NCI-H1694 treated with DMSO at 0.1 percent for 48 hours (cell line): ENCODE measurements around the gene FAM50A.

Source experiments
- DNase-seq: peaks from one replicate; lab custom pipeline; 2025; lab: John Stamatoyannopoulos, UW

FAM50A gene

DNA sequence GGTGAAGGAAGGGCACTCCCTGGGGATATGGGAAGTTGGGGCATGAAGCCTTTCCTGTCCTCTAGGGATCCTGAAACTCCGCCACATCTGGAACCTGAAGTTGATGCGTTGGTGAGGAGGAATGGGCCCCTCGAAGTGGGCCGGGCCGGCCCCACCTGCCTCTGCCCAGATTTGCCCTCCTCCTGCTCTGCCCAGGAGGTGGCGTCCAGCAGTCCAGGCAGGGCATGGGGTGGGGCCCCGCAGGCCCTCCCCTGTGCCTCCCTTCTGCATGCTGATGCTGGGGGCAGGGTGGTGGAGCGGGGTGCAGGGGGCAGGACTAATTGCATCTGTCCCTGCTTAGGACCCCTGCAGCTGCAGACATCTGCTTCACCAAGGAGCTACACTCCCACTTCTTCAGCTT is 30.8 kb upstream of the FAM50A start:
- no peak for DNase-seq

DNA sequence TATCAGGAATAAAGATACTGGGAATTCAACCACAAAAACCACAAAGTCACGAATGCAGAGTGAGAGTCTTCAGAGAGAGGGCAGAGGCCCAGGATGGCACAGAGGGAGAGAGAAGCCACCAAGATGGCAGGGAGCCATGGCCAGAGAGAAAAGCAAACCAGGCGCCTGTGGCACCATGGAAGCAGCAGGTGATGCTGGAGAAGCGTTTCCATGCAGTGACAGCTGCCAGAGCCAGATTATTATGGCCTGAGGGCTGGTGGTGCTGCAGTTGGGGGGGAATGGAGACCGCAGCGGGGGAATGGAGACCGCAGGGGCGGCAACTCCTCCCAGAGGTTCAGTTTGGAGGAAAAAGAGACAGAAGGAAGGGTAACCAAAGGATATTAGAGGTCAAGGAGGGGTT is 26.8 kb upstream of the FAM50A start:
- DNase-seq, result peak; percentile 34

DNA sequence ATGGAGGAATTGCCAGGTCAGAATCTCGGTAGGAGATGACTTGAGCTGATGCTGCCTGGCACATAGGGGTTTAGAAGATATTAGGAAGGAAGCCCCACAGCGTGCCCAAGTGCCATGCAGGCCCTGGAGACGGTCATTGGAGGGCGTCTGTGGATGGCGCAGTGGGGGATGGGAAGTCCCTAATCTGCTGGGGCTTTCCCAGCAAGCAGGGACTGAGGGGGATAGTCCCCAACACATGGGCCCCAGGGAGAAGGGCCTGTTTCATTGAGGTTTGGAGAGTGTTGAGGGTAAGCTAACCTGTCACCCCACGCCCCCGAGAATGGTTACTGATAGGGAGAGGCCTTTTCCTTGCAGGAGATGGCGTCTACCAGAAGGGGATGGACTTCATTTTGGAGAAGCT is 24.8 kb upstream of the FAM50A start:
- no peak for DNase-seq

DNA sequence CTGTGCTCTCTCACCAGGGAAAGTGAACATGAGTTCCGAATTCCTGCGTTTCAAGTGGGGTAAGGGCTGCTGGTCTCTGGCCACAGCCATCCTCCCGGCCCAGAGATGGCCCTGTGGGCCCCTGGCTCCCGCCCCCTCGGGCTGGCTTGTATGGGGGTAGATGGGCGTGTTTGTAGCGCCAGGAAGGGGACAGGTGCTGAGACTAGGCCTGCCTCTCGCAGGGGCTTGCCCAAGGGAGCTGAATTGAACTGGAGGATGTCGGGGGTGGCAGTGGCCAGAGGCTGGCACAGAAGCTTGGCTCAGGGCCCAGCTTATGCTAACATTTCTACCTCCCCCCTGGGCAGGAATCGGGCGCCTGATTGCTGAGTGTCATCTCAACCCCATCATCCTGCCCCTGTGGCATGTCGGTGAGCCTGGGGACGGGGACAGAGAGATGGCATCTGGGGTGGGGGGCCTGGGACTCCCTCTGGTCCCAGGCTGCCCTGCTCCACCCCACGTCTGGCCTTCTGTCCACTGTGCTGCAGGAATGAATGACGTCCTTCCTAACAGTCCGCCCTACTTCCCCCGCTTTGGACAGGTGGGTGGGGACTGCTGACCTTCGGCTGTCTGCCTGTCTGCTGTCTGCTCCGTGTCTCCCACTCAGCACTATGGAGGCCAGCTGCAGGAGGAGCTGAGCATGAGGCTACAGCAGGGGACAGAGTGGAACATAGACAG is 24.1 kb upstream of the FAM50A start:
- DNase-seq, result no peak

DNA sequence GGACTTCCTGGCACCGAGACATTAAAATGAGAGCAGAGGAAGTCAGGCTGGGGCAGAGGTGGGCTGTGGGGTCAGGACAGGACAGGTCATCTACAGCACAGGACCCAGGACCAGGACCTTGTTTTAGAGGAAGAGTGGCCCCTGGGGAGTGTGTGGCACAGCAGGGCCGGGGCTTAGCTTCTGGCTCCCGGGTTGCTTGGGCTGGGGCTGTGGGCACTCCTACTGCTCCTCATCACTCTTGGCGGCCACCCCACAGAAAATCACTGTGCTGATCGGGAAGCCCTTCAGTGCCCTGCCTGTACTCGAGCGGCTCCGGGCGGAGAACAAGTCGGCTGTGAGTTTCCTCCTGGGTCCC is 23.6 kb upstream of the FAM50A start:
- no peak for DNase-seq

DNA sequence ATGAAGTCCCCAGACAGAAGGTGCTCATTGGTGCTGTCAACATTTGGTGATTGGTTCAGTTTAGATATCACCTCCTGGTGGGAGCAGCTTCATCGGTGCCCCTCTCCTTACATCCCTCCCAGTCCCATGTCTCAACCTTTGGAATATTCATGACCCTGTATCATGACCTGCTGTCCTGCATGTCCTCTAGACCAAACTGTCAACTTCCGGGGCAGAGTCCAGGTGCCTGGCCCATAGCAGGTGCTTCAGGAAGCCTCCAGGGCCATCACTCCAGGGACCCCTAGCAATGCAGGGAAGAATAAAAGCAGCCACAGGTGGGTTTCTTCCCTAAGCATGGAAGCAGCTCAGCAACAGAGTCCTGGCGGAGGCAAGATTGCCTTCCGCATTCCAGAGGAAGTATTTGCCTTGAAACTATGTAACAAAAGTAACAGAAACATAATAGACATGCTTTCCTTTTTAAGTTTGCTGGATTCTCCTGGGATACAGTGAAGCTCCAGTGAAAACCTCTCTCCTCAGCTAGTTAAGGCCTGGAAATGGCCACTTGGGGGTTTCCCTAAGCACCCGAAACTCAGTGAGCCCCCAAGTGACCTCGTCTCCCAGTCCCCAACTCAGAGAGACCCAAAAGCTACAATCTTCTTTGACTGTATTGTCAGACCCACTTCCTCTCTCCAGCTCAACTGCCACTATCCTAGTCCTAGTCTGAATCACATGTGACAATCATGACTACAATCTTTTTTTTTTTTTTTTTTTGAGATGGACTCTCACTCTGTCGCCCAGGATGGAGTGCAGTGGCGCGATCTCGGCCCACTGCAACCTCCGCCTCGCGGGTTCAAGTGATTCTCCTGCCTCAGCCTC is 16.8 kb upstream of the FAM50A start:
- DNase-seq, result no peak

DNA sequence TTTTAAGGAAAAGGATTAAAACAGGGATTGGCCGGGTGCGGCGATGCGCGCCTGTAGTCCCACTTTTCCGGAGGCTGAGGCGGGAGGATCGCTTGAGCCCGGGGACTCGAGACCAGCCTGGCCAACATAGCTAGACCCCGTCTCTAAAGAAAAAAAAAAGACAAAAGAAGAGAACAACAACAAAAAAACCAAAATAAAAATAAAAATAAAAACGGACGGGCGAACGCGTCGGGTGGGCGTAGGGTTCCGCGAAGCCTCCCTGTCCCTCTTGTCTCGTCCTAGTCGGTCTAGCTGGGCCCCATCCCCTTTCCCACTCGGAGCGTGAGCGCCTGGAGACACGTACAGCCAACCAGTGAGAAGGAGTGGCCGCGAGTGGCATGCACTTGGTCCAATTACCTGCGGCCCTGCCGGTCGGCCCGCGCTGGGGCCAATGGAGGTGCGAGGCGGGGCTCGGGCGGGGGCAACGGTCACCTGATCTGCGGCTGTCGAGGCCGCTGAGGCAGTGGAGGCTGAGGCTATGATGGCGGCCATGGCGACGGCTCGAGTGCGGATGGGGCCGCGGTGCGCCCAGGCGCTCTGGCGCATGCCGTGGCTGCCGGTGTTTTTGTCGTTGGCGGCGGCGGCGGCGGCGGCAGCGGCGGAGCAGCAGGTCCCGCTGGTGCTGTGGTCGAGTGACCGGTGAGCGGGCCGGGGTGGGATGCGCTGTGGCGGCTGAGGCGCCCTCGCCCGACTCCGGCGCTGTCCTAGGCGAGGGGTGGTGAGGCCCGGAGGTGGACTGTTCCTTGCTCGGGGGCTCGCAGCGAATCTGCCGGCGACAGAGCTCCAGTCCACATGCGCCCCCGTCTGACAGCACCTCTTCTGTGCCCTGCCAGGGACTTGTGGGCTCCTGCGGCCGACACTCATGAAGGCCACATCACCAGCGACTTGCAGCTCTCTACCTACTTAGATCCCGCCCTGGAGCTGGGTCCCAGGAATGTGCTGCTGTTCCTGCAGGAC is 15.5 kb upstream of the FAM50A start, which contains the start of gene ATP6AP1:
Gene ATP6AP1 (plus strand): TSS at position 502 of the 996 bp plus-strand sequence. CDS start 16 bp downstream, at position 518.
- DNase-seq, result peak; percentile 87

DNA sequence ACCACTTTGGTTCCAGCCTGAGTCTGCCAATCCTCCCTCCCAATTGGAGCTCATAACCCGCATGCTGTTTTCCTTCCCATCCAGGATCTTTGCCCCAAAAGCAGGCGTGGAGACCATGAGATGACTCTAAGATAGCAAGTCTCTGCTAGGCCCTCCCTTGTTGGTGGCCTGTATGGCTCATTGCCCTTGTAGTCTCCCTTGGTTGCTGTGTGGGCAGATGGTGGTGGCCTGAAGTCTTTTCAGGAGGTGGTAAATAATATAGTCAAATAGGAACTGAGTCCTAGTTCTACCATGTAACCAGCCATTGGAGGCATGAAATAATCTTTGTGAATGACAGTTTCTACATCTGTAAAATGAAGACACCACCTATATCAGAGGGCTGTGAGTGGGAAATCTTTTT is 14.2 kb upstream of the FAM50A start:
- no peak for DNase-seq

DNA sequence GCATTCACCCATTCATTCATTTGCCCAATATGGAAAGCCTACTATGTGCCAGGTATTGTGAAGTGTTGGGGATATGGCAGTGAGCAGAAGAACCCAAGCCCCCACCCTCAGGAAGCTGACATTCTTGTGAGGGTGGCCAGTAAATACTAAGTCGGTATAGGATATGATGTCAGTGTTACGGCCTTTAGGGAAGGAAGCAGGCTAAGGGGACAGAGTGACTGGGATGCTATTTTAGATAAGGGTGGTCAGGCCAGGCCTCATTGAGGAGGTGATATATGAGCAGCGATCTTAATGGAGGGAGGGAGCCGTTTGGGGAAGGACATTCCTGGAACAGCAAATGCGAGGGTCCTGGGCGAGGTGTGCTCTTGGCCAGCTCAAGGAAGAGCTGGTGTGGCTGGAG is 13.5 kb upstream of the FAM50A start:
- no peak for DNase-seq

DNA sequence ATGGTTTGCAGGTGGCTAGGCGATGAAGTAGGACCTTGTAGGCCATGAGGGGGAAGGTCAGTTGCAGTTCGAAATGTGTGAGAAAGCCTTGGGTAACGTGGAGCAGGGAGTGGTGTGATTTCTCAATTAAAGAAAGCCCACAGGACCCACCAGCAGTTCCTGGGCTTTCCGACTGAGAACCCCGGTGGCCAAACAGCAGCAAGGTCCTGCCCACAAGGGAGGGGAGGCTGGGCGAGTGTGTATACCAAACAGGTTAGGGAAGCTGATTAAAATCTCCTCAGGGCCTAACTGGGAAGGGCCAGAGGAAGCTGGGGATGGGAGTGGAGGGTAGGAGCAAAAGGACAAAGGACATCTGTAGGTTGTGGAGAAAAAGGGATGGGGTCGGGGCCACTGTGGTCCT is 13.0 kb upstream of the FAM50A start:
- DNase-seq, result no peak

DNA sequence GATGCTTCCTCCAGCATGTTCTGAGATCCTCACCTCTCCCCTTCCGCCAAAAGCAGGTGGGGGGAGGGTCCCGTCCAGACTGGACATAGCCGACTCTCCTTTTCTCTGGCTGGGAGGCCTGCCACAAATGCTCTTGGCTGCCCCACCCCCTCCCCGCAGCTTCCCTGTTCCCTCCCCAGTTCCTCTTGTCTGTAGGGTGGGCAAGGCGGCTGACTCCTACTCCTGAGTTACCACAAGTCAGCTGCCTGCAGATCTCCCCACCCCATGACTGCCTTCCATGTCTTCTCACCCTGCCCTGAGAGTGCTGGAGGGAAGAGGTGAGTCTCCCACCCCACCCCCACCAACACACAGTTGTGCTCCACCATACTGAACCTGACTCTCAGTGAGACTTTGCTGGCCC is 12.6 kb upstream of the FAM50A start:
- no peak for DNase-seq

DNA sequence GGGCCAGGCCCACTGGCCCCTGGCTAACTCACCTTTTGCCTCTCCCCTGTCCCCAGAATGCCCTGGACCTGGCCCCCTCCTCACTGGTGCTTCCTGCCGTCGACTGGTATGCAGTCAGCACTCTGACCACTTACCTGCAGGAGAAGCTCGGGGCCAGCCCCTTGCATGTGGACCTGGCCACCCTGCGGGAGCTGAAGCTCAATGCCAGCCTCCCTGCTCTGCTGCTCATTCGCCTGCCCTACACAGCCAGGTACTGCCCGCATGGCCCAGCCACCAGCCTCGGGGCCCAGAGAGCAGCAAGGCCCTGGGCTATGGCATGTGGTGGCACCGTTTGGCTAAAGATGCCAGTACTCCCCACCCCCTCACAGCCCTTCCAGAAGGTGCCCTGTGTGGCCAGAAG is 11.7 kb upstream of the FAM50A start:
- DNase-seq, result no peak

DNA sequence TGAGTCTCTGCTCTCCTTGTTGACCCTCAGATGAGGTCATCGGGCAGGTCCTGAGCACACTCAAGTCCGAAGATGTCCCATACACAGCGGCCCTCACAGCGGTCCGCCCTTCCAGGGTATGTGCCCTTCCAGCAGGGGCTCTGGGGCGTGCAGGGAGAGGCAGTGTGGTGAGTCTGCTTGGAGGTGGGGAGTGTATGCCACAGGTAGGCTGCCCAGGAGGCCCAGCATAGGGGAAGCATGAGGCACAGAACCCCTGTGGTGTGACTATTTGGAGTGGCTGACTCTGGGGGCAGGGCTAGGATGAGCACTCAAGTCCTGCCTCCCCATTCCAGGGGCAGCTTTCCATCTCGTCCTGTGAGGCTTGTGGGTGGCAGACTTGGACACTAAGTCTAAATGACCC is 10.3 kb upstream of the FAM50A start:
- DNase-seq, result no peak

DNA sequence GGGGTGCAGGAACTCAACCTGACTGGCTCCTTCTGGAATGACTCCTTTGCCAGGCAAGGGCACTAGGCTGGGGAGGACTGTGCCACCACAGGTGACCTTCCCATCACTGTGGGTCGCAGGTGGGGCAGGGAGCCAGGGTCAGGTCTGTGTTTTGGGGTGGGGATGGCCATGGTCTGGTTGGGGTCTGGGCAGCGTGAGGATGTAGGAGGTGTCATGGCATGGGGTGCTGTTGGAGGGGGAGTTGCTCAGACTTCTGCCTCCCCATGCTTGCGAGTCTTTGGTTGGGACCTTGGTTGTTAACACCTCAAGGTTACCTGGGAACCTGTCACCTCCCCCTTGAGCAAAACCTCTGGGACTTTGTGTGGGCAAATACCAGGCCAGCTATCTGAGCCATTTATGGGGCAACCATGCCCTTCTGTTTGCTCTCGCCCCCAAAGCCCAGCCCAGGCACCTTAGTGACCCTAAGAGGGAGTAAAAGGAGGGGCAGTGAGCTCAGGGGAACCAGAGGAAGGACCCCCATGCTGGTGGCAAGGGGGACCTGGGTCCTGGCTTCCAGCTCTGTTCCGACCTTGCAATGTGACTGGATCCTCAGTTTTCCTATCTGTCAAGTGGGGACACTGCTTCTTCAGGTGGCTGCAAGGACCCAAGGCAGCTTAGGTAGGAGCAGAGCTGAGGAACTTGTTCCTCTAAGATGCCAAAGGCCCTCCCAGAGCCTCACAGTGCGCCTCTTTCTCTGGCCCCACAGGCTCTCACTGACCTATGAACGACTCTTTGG is 9.4 kb upstream of the FAM50A start:
- no peak for DNase-seq

DNA sequence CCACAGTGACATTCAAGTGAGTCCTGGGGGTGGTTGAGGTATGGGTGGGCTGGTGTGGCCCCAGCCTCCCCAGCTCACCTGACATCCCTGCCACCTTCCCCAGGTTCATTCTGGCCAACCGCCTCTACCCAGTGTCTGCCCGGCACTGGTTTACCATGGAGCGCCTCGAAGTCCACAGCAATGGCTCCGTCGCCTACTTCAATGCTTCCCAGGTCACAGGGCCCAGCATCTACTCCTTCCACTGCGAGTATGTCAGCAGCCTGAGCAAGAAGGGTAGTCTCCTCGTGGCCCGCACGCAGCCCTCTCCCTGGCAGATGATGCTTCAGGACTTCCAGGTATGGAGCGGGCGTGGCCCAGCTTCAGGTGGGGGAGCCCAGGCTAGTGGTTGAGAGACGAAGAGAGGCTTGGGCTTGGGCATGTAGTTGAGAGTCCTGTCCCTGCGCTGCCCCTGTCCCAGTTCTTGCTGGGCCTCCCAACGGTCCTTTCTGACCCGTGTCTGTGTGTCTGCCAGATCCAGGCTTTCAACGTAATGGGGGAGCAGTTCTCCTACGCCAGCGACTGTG is 8.7 kb upstream of the FAM50A start:
- DNase-seq, result no peak

DNA sequence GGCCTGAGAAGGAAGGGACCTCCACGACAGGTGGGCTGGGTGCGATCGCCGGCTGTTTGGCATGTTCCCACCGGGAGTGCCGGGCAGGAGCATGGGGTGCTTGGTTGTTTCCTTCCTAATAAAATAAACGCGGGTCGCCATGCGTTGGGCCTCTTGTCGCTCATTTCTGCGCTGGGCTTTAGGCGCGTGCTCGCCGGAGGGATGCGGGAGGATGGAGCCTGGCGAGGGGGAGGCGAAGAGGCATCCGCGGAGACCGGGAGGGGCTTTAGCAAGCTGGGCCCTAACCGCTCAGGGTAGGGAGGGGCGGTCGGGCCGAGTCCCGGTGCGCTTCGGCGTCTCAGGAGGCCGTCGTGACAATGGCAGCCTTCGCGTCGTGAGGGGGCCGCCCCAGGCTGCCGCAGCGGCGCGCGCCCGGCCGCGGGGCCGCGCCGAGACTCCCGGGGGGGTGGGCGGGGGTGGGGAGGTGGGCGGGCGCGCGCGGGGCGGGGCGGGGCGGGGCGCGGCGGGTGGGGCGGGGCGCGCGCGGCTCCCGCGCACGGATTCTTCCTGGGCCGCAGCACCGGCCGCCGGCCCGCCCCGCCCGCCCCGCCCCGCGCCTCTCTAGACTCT is 7.5 kb upstream of the FAM50A start:
- no peak for DNase-seq

DNA sequence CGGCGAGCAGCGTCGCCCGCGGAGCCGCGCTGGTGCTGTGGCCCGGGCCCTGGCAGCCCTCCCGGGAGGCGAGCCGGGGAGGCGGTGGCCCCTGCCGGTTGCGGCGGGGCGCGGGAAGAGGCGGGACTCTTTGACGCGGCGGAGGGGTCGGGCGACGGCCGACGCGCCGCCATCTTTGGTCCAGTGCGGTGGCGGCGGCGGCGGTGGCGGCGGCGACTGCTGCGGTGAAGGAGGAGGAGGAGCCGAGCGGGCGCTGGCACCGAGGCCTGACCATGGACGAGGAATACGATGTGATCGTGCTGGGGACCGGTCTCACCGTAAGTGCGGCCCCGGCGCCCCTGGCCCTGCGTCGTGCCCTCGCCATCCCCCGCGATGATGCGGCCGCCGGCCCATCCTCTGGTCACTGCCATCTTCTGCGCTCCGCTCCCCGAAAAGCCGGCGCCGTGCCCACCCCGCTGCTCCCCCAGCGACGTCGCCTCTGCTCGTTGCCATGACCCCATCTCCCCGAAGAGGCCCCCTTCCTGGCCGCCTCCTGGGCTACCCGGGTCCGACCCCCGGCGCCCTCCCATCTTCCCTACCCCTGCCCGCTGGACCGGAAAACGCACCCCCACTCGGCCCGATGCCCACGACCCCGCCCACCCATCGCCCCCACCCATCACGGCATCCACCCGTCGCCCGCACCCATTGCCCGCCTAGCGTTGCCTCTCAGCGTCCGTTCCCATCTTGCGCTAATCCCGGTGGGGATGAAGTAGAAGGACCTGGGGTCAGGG is 6.8 kb upstream of the FAM50A start, which contains the start of gene GDI1:
Gene GDI1 (plus strand): TSS at position 172 of the 770 bp plus-strand sequence. CDS start 101 bp downstream, at position 273.
- no peak for DNase-seq

DNA sequence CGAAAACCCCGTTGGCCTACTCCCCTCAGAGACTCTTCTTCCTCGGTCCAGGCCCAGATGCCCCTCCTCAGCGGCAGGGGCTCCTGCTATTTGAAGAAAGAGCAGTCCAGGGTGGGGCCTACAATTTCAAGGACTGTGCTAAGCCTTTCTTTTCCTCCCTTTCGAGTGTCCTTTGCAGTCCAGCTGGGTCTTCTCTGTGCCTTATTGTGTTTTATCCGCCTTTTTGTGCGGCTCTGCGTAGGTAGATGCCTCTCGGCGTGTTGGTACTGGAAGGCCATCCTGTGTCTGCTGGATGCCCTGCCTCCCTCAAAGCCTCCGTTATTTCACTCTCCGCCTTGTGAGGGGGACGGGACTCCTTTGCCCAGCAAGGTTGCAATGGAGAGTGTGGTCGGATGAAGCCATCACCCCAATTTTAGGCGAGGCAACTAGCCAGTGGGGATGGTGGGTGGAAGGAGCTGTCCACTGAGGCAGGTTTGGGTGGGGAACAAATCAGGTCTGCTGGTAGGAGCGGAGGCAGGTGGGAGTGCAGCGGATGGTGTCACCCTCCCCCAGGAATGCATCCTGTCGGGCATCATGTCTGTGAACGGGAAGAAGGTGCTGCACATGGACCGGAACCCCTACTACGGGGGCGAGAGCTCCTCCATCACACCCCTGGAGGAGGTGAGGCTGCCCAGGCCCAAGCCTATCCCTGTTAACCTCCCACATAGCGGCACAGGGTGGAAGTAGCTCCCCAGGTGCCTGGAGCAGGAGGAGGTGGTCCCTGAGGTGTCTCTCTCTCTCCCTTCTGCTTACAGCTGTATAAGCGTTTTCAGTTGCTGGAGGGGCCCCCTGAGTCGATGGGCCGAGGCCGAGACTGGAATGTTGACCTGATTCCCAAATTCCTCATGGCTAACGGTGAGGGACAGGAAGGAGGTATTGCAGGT is 5.7 kb upstream of the FAM50A start:
- DNase-seq, result no peak

DNA sequence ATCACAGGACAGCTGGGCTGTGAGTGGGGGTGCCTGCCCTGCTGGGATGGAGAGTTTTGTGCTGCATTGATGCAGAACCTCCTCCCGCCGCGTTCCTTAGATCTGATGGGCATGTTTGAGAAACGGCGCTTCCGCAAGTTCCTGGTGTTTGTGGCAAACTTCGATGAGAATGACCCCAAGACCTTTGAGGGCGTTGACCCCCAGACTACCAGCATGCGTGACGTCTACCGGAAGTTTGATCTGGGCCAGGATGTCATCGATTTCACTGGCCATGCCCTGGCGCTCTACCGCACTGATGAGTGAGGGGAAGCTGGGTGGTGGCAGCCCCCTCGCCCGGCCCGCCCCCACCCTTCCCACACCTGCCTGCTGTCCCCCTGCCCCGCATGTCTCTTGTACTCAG is 4.1 kb upstream of the FAM50A start:
- no peak for DNase-seq
